GM12873 (cell line): ENCODE results near the gene GORASP2.

Experiments used
- TF ChIP-seq, protein P1 (sequence below): IDR thresholded peaks from 2 replicates; pipeline ENCODE4 v1.5.1; 2012; ENCODE audit warnings: low read depth, mild to moderate bottlenecking, moderate library complexity, low read length, control low read depth; ENCODE audit not compliant: insufficient read depth; ENCODE audit errors: missing control alignments

Gene GORASP2

DNA sequence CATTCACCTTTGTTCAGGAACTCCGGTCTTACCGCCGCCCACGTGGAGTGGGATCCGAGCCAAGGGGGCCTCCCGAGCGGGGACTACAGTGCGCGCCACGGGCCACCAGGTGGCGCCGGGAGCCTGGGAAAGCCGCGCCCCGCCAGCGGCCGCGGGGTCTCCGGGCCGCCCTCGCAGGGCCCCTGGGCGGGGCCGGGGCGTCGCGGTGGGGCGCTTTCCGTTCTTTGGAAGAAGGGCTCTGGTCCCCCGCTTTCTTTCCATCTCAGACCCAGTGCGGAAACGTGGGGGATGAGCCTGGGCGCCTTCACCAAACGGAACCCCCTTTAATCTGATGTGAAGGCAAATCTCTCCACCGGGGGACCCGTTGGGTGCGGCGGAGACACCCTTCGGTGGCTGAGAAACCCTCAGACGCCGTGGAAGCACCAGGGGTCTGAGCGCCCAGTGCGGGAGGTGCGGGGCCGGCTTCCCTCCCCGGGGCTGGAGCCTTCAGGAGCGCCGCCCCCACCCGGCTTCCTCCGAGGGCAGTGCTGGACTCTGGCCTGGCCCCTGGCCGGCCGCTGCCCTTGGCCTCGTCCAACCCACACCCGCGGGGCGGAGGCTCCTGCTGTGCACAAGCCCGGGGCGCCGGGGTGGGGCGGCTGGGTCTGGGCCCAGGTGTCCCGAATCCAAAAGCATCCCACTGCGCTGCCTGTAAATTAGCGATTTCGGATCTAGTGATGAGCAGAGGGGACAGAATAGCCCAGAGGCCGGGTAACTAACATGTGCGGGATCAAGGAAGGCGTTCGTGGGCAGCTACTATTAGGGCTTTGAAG is 44.6 kb downstream of the GORASP2 start:
- TF ChIP-seq, protein P1, sequence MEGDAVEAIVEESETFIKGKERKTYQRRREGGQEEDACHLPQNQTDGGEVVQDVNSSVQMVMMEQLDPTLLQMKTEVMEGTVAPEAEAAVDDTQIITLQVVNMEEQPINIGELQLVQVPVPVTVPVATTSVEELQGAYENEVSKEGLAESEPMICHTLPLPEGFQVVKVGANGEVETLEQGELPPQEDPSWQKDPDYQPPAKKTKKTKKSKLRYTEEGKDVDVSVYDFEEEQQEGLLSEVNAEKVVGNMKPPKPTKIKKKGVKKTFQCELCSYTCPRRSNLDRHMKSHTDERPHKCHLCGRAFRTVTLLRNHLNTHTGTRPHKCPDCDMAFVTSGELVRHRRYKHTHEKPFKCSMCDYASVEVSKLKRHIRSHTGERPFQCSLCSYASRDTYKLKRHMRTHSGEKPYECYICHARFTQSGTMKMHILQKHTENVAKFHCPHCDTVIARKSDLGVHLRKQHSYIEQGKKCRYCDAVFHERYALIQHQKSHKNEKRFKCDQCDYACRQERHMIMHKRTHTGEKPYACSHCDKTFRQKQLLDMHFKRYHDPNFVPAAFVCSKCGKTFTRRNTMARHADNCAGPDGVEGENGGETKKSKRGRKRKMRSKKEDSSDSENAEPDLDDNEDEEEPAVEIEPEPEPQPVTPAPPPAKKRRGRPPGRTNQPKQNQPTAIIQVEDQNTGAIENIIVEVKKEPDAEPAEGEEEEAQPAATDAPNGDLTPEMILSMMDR = peak; percentile 83

DNA sequence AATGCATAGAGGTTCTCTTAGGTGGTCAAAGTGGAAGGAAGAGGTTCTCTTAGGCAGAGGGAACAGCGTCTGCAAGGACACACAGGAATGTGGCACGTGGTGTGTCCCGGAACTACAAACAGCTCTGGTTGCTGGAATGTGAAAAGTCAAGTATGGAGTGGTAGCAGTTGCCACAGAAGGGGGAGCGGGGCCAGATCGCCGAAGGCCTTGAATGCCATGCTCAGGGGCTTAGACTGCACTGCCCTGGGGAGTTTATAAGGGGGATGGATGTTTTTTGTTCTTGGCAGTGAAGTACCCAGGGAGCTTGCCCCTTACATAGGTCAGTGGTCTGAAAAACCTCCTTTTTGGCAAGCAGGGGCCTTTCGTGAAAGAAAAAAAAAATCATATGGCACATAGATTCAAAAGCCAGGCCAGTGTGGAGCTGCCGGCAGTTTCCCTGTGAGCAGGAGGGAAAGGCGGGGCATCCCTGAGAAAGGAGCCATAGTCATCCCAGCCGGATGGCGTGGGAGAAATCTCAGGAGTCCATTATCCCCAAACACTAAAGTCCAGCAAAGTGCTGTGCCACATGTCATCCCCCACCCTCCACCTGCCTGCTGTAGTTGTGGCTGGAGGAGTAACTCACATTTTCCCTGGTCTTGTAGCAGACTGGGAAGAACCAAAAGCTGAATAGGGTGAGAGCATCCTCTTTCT is 45.4 kb downstream of the GORASP2 start:
- TF ChIP-seq, protein P1 = no peak

DNA sequence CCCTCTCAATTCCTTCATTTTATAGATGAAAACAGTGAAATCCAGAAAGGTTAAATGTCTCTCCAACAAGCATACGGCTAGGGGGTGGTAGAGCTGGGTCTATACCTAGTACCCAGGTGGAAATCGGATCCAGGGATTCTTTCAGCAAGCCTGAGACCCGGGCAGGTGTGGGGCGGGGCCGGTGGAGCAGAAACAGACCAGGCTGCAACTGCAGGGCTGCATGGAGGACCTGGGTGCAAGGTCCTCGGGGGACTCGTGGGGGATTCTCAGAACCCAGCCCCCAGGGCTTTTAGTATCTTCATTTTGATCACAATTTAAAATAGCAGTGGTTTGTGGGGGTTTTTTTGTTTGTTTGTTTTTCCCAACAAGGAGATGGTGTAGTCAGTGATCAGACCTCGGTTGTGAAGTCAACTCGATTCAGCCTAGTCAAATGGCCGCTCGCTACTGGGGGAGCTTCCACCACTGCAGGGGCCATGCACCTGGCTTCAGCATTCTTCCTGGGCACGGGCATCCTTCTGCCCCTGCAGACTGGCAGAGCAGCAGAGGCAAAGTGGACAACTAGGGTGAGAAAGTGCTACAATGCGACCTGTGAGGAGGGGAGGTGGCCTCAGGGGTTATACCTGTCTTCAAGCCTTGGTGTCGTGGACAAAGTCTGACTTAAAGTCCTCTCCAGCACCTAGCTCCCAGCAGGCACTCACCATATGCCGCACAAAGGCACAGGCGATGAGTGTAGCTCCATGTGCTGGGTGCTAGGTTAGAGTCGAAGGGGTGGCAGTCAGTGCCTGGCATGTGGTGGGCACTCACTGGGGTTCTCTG is 46.3 kb downstream of the GORASP2 start:
- TF ChIP-seq, protein P1 = no peak

DNA sequence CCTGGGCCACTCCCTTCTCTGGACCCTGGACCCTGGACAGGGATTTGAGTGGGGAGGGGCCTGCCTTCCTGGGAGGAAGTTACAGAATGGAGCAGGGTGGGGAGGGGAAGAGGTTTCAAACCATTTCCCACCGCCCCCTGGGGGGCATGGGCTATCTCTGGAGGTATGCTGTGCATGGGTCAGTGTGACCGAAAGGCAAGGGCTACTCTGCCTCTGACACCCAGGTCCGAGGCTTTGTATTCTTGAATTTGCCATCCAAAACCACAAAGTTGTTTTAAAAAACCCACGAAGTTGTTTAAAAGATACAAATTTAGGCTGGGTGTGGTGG is 46.9 kb downstream of the GORASP2 start:
- TF ChIP-seq, protein P1 = no peak

DNA sequence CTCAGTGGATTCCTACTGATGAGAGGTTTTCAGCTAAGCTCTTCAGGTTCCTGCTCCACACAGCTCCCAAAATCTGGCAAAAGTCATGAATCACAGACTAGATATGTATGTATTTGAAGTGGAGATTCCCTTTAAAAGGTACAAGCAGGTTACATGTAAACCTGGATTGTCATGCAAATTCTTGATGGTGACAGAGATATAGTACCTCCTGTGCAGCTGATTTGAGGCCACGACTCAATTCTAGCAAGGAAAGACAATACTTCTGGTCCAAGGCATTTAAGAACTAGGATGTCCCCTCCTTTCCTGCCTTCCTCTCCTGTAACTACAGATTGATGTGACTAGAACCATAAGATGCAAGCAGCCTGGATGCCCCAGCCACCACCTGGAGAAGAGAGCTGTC is 55.0 kb downstream of the GORASP2 start:
- TF ChIP-seq, protein P1 = no peak

DNA sequence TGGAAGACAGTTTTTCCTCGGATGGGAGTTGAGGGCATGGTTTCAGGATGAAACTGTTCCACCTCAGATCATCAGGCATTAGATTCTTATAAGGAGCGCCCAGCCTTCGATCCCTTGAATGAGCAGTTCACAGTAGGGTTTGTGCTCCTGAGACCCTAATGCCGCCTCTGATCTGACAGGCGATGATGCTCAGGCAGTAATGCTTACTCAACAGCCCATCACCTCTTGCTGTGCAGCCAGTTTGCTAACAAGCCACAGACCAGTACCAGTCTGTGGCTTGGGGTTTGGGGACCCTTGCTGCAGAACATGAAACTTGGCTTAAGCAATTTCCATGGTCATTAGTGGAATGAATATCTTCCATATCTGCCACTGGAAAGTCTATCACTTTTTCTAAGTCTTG is 56.4 kb downstream of the GORASP2 start:
- TF ChIP-seq, protein P1 = no peak
